Pancreas (tissue), 10 donors: ENCODE data around the gene PDXK. TPM values are rescaled to one million over a fixed set of nuclear protein-coding genes. Genes with fewer than 3 reads are reported as not detected.

Experiments
- ATAC-seq, 4 donors: fragments of 200-7000 bp; cut with Tn5 transposase; one replicate each; pipeline versions ENCODE4 v1.8.0 to v1.9.1; 2020; ENCODE audit warnings: mild to moderate bottlenecking in 4 of 4, moderate library complexity in 4 of 4
- DNase-seq, 6 donors: peaks; one replicate each; pipeline ENCODE4 v3.0.0-alpha.2; 2020
- FAIRE-seq: peaks from 2 replicates; lab custom pipeline; 2012; peaks lifted over from hg19 to GRCh38; lab: Jason Lieb, UNC
- H3K27ac ChIP-seq, 4 donors: fragments of 200-600 bp; sonication (generic); 1 replicate in 3 of 4; 2 replicates in 1 of 4; pipeline versions ENCODE4 v1.5.0 to v1.8.0; 2020
- H3K27me3 ChIP-seq, 4 donors: fragments of 200-600 bp; one replicate each; pipeline ENCODE4 v1.8.0; 2021
- H3K36me3 ChIP-seq, 3 donors: fragments of 200-600 bp; sonication (generic) in 1 of 3; one replicate each; pipeline versions ENCODE4 v1.5.0 to v1.8.0; 2020 to 2021
- H3K4me1 ChIP-seq, 3 donors: fragments of 200-600 bp; one replicate each; pipeline ENCODE4 v1.8.0; 2021
- H3K4me3 ChIP-seq, 4 donors: fragments of 200-600 bp; sonication (generic) in 2 of 4; one replicate each; pipeline versions ENCODE4 v1.5.0 to v1.8.0; 2020 to 2021
- H3K9me3 ChIP-seq, 4 donors: fragments of 200-600 bp; one replicate each; pipeline ENCODE4 v1.8.0; 2021
- CTCF ChIP-seq, 4 donors: fragments of 200-600 bp; sonication (generic) in 3 of 4; IDR thresholded peaks; one replicate each; pipeline versions ENCODE4 v1.5.0 to v1.8.0; 2021; ENCODE audit warnings: antibody characterized with exemption in 4 of 4
- WGBS, 2 donors: extraction: QIAGEN DNeasy Blood & Tissue Kit; methylation state at CpG; one replicate each; pipeline ENCODE4 v1.1.7; 2013; 5-methylcytosine and 5-hydroxymethylcytosine counted together
- intact Hi-C, 3 donors: fragments of 100-400 bp; cut with DNase I; formaldehyde crosslinking; loops; one replicate each; pipeline versions ENCODE4 v1.11.1 to v1.14.2; 2022
- polyA plus RNA-seq, 2 donors: library from polyadenylated mRNA; stranded (reverse); fragments of 200-250 nt; gene quantifications; one replicate each; pipeline ENCODE4 v1.2.3, GENCODE V29; 2013
- total RNA-seq, 6 donors: library from RNA; stranded (reverse); fragmentation: NEBNext Ultra II Directional in 4 of 6; extraction: Animal tissue kit (Norgen Biotek cat#: 25700) in 4 of 6; gene quantifications; one replicate each; pipeline versions ENCODE4 v1.2.1 to v1.2.4, GENCODE V29; 2021 to 2023
- donor health status: healthy with polysubstance abuse.
- donor health status: DM: no; HTN: no; CAD: no; lungs with moderate emphysema.
- donor health status: DM: no; HTN: no; CAD: no.
- donor health status: control.
- donor health status: control.
- donor health status: Bipolar disorder and iron deficiency.
- donor health status: DM: yes; HTN: yes; CAD: no.
- donor health status: DM: no; HTN: no; CAD: no.
- donor health status: DM: no; HTN: no; CAD: no.
- donor health status: DM: yes; HTN: yes; CAD: no.

PDXK gene
- total and polyA plus RNA-seq, 8 donors, result 63.2 to 100 (median 65.9) TPM

- Histone ChIP-seq H3K27me3 (no peaks in the 10 kb centered on the region), H3K4me1 (peaks cover 30 to 48% (median 34%) of the 10 kb centered on the region in 3 donors), H3K36me3 (no peaks in the 10 kb centered on the region), H3K27ac (peak overlapping the region; percentile 57 to 84 (median 80)), H3K9me3 (no peaks in the 10 kb centered on the region), H3K4me3 (peak overlapping the region in 2 of 4 donors; percentile 23 to 27)
- WGBS, 2 donors, result 63 to 64% methylated on average over 7 of the region's 7 CpGs
- no peak for DNase-seq
- intact Hi-C loops, result loop anchor here in 1 of 3 donors (10.0 kb wide), 1 partner anchor 47 kb away; the partner anchor contains the start of gene CSTB
- TF ChIP-seq CTCF (IDR thresholded peaks at IDR 0.05), result no peak
- FAIRE-seq, result no peak
- ATAC-seq, result peak; percentile 2 to 20 (median 6)
These were observed 9.2 kb downstream of the PDXK start for GRCh38 chr21:43728154-43728466.

- intact Hi-C loops, result loop anchor here in 1 of 3 donors (10.0 kb wide), 1 partner anchor 46 kb away; the partner anchor contains the start of gene CSTB
- Histone ChIP-seq H3K4me1 (peaks cover 33 to 51% (median 38%) of the 10 kb centered on the region in 3 donors), H3K4me3 (peak overlapping the region in 3 of 4 donors; percentile 14 to 27 (median 23))
These were observed 9.8 kb downstream of the PDXK start for GRCh38 chr21:43728467-43729390.

GRCh38 chr21:43731476-43731875 is 12.5 kb downstream of the PDXK start:
- ATAC-seq, result peak in 1 of 4 donors; percentile 14
- Histone ChIP-seq H3K9me3 (no peaks in the 10 kb centered on the region), H3K27me3 (no peaks in the 10 kb centered on the region), H3K4me1 (peaks cover 22 to 35% (median 29%) of the 10 kb centered on the region in 3 donors), H3K4me3 (no peak overlapping the region), H3K27ac (peak overlapping the region in 2 of 4 donors; percentile 28 to 32), H3K36me3 (no peaks in the 10 kb centered on the region)
- peak in 1 of 6 donors; percentile 56 for DNase-seq
- FAIRE-seq, result no peak
- TF ChIP-seq CTCF (IDR thresholded peaks at IDR 0.05), result no peak
- intact Hi-C loops, result no loop called here
- 48 to 52% methylated on average over 6 of the region's 6 CpGs for WGBS, 2 donors

More at GRCh38 chr21:43728467-43729390, 9.8 kb downstream of the PDXK start:
- DNase-seq (peak; percentile 81 to 91 (median 86)), ATAC-seq (peak; percentile 51 to 79 (median 63)), FAIRE-seq (no peak)
- H3K27ac ChIP-seq, result peak overlapping the region; percentile 57 to 84 (median 80)
- H3K27me3 ChIP-seq, result no peaks in the 10 kb centered on the region
- no peak for TF ChIP-seq CTCF (IDR thresholded peaks at IDR 0.05)
- 30 to 47% methylated on average over 45 to 59 of the region's 59 CpGs for WGBS, 2 donors
- no peaks in the 10 kb centered on the region for H3K36me3 ChIP-seq
- H3K9me3 ChIP-seq, result no peaks in the 10 kb centered on the region

DNA sequence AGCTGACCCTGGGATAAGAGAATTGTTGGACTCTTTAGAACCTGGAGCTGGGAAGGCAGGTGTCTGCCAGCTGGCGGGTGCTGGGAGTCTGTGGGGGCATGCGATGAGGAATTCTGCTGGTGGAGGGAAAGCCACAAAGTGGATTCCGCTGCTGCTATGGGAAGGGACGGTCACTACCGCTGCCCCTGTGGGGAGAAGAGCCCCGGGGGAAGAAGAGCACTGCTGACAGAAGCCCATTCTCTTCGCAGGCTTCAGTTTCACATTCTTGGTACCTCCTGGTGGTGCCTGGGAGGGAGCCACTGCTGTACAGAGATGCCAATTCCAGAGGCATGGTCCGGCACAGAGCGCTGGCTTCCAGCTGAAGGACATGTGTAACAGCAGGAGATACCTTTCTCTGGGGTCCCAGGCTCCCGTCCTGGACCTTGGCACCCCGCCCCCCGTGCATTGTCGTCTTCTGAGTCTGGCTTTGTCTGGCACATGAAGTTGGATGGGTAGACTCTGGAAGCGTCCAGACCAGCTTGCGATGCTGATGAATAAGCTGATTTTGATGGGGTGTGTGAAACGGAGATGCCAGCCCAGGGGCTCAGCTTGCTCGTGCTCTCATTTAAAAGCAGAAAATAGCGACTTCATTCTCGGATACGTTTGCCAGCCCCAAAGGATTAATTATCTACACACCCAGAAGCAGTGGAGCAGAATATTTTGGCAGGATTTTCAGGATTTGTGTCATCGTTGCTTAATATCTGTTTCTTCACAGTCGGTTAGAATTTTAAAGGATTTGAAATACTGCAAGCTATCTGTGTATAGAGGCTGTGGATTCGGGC is 13.2 kb downstream of the PDXK start:
- no peak for TF ChIP-seq CTCF (IDR thresholded peaks at IDR 0.05)
- Histone ChIP-seq H3K4me1 (peaks cover 16 to 29% (median 28%) of the 10 kb centered on the region in 3 donors), H3K27ac (peak overlapping the region in 2 of 4 donors; percentile 25 to 32), H3K36me3 (no peaks in the 10 kb centered on the region), H3K27me3 (no peaks in the 10 kb centered on the region), H3K9me3 (no peaks in the 10 kb centered on the region), H3K4me3 (no peak overlapping the region)
- FAIRE-seq (no peak), ATAC-seq (no peak), DNase-seq (peak in 2 of 6 donors; percentile 56 to 65)
- intact Hi-C loops, result no loop called here
- WGBS, 2 donors, result 71 to 72% methylated on average over 23 of the region's 23 CpGs
